ENCODE results near the gene SMAD7. TPM values are rescaled to one million over a fixed set of nuclear protein-coding genes. Genes with fewer than 3 reads are reported as not detected.

SMAD7 gene
- total and polyA plus RNA-seq, 8 donors = 4.2 to 22.4 (median 6.8) TPM

GRCh38 chr18:48921305-48922225, 29.2 kb downstream of the SMAD7 start:
- intact Hi-C loops (cut with DNase I) = no loop called here
- Histone ChIP-seq H3K4me3 (no peak overlapping the region), H3K9me3 (no peaks in the 10 kb centered on the region), H3K36me3 (no peaks in the 10 kb centered on the region), H3K4me1 (peaks cover 0 to 24% (median 10%) of the 10 kb centered on the region in 3 donors), H3K27me3 (no peaks in the 10 kb centered on the region), H3K27ac (no peak overlapping the region)
- 93% methylated on average over 34 of the region's 34 CpGs for WGBS, 2 donors
- DNase-seq (no peak), FAIRE-seq (no peak), ATAC-seq (no peak)
- TF ChIP-seq CTCF (IDR thresholded peaks at IDR 0.05) = no peak

GRCh38 chr18:48920408-48921038, 30.2 kb downstream of the SMAD7 start:
- H3K9me3 ChIP-seq = no peaks in the 10 kb centered on the region
- no peak for FAIRE-seq
- H3K4me1 ChIP-seq = peaks cover 0 to 20% (median 10%) of the 10 kb centered on the region in 3 donors
- peak overlapping the region in 1 of 4 donors; percentile 9 for H3K27ac ChIP-seq
- no peak for DNase-seq
- no peak overlapping the region for H3K4me3 ChIP-seq
- 63 to 71% methylated on average over 16 of the region's 16 CpGs for WGBS, 2 donors
- TF ChIP-seq CTCF (IDR thresholded peaks at IDR 0.05) = no peak
- peak in 1 of 4 donors; percentile 32 for ATAC-seq
- intact Hi-C loops (cut with DNase I) = no loop called here
- H3K36me3 ChIP-seq = no peaks in the 10 kb centered on the region
- no peaks in the 10 kb centered on the region for H3K27me3 ChIP-seq

GRCh38 chr18:48919547-48919946, 31.2 kb downstream of the SMAD7 start:
- Histone ChIP-seq H3K27ac (no peak overlapping the region), H3K36me3 (no peaks in the 10 kb centered on the region), H3K27me3 (no peaks in the 10 kb centered on the region), H3K9me3 (no peaks in the 10 kb centered on the region), H3K4me1 (peaks cover 0 to 10% (median 0%) of the 10 kb centered on the region in 3 donors), H3K4me3 (no peak overlapping the region)
- ATAC-seq = no peak
- intact Hi-C loops (cut with DNase I) = no loop called here
- TF ChIP-seq CTCF (IDR thresholded peaks at IDR 0.05) = no peak
- 69 to 79% methylated on average over 3 of the region's 3 CpGs for whole genome bisulfite sequencing, 2 donors
- DNase-seq = no peak
- FAIRE-seq = no peak

GRCh38 chr18:48918660-48919456, 31.9 kb downstream of the SMAD7 start:
- TF ChIP-seq CTCF (IDR thresholded peaks at IDR 0.05) = no peak
- no peaks in the 10 kb centered on the region for H3K36me3 ChIP-seq
- 95 to 96% methylated on average over 9 of the region's 9 CpGs for WGBS, 2 donors
- H3K4me1 ChIP-seq = peaks cover 0 to 5% (median 0%) of the 10 kb centered on the region in 3 donors
- H3K27ac ChIP-seq = no peak overlapping the region
- intact Hi-C loops (cut with DNase I) = no loop called here
- no peak for FAIRE-seq
- H3K9me3 ChIP-seq = no peaks in the 10 kb centered on the region
- no peak for ATAC-seq
- no peak for DNase-seq
- H3K27me3 ChIP-seq = no peaks in the 10 kb centered on the region
- no peak overlapping the region for H3K4me3 ChIP-seq
